Caco-2 (cell line): ENCODE data around the gene PSMG3. TPM values are rescaled to one million over a fixed set of nuclear protein-coding genes. Genes with fewer than 3 reads are reported as not detected.

Source experiments
- BruUV-seq: library from RNA; stranded (reverse); fragments of 400-500 nt; replicated peaks from 2 replicates; lab custom pipeline; 2021; lab: Mats Ljungman, UMichigan
- CTCF ChIA-PET: fragments of 300-600 bp; sonication (Branson Sonifier 250); formaldehyde crosslinking; loops from one replicate; lab custom pipeline; 2022; ENCODE audit warnings: antibody characterized with exemption; lab: Charles Lee
- POLR2A ChIA-PET: fragments of 300-600 bp; sonication (Branson Sonifier 250); formaldehyde crosslinking; loops from one replicate; lab custom pipeline; 2022; ENCODE audit warnings: antibody characterized with exemption; lab: Charles Lee
- DNase-seq, 2 experiments: peaks; one replicate each; pipeline versions ENCODE4 v3.0.0 to v3.0.0-alpha.2; 2020 to 2022
- H3K27me3 ChIP-seq: replicated peaks from 2 replicates; pipeline ENCODE4 v1.6.0; 2011; ENCODE audit warnings: low read length; ENCODE audit not compliant: control insufficient read depth, insufficient read depth
- H3K36me3 ChIP-seq: 2 replicates; pipeline ENCODE4 v1.5.1; 2011; ENCODE audit warnings: low read length; ENCODE audit not compliant: control insufficient read depth, insufficient read depth
- H3K4me1 ChIP-seq: fragments of 250-450 bp; sonication (Bioruptor Pico); 2 replicates; pipeline ENCODE4 v1.5.1; 2020; ENCODE audit warnings: mild to moderate bottlenecking
- H3K4me3 ChIP-seq: 2 replicates; pipeline ENCODE4 v1.5.1; 2011; ENCODE audit warnings: low read depth, mild to moderate bottlenecking, control low read depth, low read length
- H3K9me3 ChIP-seq: fragments of 250-450 bp; sonication (Bioruptor Pico); 2 replicates; pipeline ENCODE4 v1.5.1; 2020; ENCODE audit warnings: mild to moderate bottlenecking, moderate library complexity
- H3K27ac Mint-ChIP-seq: one replicate; pipeline ENCODE4 v1.8.0; 2022; ENCODE audit warnings: mixed read lengths; ENCODE audit not compliant: unreplicated experiment
- H3K27me3 Mint-ChIP-seq: one replicate; pipeline ENCODE4 v1.8.0; 2022; ENCODE audit warnings: mixed read lengths; ENCODE audit not compliant: insufficient read depth, unreplicated experiment
- H3K36me3 Mint-ChIP-seq: one replicate; pipeline ENCODE4 v1.8.0; 2022; ENCODE audit warnings: mild to moderate bottlenecking, mixed read lengths; ENCODE audit not compliant: insufficient read depth, unreplicated experiment
- H3K4me1 Mint-ChIP-seq: one replicate; pipeline ENCODE4 v1.8.0; 2022; ENCODE audit warnings: low read depth, mixed read lengths; ENCODE audit not compliant: unreplicated experiment
- H3K4me3 Mint-ChIP-seq: one replicate; pipeline ENCODE4 v1.8.0; 2022; ENCODE audit warnings: mild to moderate bottlenecking, moderate library complexity, mixed read lengths; ENCODE audit not compliant: unreplicated experiment
- H3K9me3 Mint-ChIP-seq: one replicate; pipeline ENCODE4 v1.8.0; 2022; ENCODE audit warnings: mixed read lengths; ENCODE audit not compliant: unreplicated experiment
- CTCF ChIP-seq, 2 experiments: fragments of 200-600 bp in 1 of 2; IDR thresholded peaks; 1 replicate in 1 of 2; 2 replicates in 1 of 2; pipeline versions ENCODE4 v1.5.1 to v1.8.0; 2011 to 2022; ENCODE audit warnings: antibody characterized with exemption in 1 of 2, control low read depth in 1 of 2, inconsistent platforms in 1 of 2, low read depth in 1 of 2, low read length in 1 of 2, mild to moderate bottlenecking in 1 of 2, moderate library complexity in 1 of 2; ENCODE audit not compliant: insufficient read depth in 1 of 2, severe bottlenecking in 1 of 2, unreplicated experiment in 1 of 2
- intact Hi-C: fragments of 100-400 bp; cut with micrococcal nuclease; formaldehyde crosslinking; loops from one replicate; pipeline ENCODE4 v1.10.0; 2022; ENCODE audit not compliant: unreplicated experiment
- total RNA-seq: library from RNA; stranded (reverse); gene quantifications from 2 replicates; pipeline ENCODE4 v1.2.3, GENCODE V29; 2022

The PSMG3 gene
- total RNA-seq, 1 experiment from 2014 or later = 35.1 TPM

GRCh38 chr7:1567049-1567771 lies 2.6 kb downstream of the PSMG3 start:
- peaks cover 14% of the 10 kb centered on the region for H3K4me1 ChIP-seq
- no peaks in the 10 kb centered on the region for H3K36me3 ChIP-seq
- Mint-ChIP-seq H3K4me1 (peaks cover 17% of the 10 kb centered on the region), H3K9me3 (no peaks in the 10 kb centered on the region), H3K36me3 (peaks cover 30% of the 10 kb centered on the region), H3K27ac (peak overlapping the region; percentile 59), H3K27me3 (no peaks in the 10 kb centered on the region), H3K4me3 (no peak overlapping the region)
- no peak for TF ChIP-seq CTCF (IDR thresholded peaks at IDR 0.05; ENCODE audit: insufficient read depth in 1 of 2, low read depth in 1 of 2, low read length in 1 of 2, severe bottlenecking in 1 of 2, unreplicated experiment in 1 of 2)
- POLR2A ChIA-PET = no interaction called here
- no peak for DNase-seq
- CTCF ChIA-PET = no interaction called here
- H3K27me3 ChIP-seq = no peaks in the 10 kb centered on the region
- no TSS peak for BruUV-seq
- intact Hi-C loops = no loop called here
- no peak overlapping the region for H3K4me3 ChIP-seq
- H3K9me3 ChIP-seq = no peaks in the 10 kb centered on the region

DNA sequence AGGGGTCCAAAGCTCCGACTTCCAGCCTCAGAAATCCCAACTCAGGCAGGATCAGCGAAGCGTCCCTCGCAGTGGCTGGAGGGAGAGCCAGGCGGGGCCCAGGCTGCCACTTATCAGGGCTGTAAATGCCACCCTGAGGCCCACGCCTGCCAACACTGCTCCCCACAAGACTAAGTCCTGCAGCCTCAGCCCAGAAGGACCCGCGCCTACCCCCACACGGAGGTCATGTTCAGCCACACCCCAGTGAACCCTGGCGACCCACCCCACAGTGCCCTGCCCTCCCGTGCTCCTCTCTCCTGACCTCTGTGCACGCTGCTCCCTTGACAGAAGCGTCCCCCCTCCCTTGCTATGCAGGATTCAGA lies 3.2 kb downstream of the PSMG3 start:
- Mint-ChIP-seq H3K27ac (no peak overlapping the region), H3K27me3 (no peaks in the 10 kb centered on the region), H3K4me1 (peaks cover 13% of the 10 kb centered on the region), H3K9me3 (no peaks in the 10 kb centered on the region), H3K4me3 (no peak overlapping the region), H3K36me3 (peaks cover 30% of the 10 kb centered on the region)
- Histone ChIP-seq H3K27me3 (no peaks in the 10 kb centered on the region), H3K9me3 (no peaks in the 10 kb centered on the region), H3K4me3 (no peak overlapping the region), H3K4me1 (peaks cover 9% of the 10 kb centered on the region), H3K36me3 (no peaks in the 10 kb centered on the region)
- POLR2A ChIA-PET = no interaction called here
- BruUV-seq = no TSS peak
- intact Hi-C loops = no loop called here
- CTCF ChIA-PET = no interaction called here
- no peak for TF ChIP-seq CTCF (IDR thresholded peaks at IDR 0.05; ENCODE audit: insufficient read depth in 1 of 2, low read depth in 1 of 2, low read length in 1 of 2, severe bottlenecking in 1 of 2, unreplicated experiment in 1 of 2)
- no peak for DNase-seq

DNA sequence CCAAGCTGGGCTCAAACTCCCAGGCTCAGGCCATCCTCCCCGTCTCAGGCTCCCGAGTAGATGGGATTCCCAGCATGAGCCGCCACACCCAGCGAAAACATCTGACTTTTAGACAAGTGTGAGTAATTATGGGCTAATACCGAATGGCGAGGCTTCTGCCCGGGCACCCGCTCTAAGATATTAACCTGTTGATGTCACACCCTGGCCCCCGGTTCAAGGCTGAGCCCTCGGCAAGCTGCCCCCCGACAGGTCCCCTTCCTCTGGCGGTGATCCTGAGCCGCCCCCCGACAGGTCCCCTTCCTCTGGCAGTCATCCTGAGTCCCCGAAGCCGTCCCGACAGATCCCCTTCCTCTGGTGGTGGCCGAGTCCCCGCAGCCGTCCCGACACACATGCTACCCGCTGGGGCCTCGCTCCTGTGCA lies 5.2 kb downstream of the PSMG3 start:
- Mint-ChIP-seq H3K4me3 (no peak overlapping the region), H3K4me1 (peaks cover 13% of the 10 kb centered on the region), H3K36me3 (peaks cover 24% of the 10 kb centered on the region), H3K27me3 (no peaks in the 10 kb centered on the region), H3K27ac (no peak overlapping the region), H3K9me3 (no peaks in the 10 kb centered on the region)
- Histone ChIP-seq H3K27me3 (no peaks in the 10 kb centered on the region), H3K9me3 (no peaks in the 10 kb centered on the region), H3K36me3 (no peaks in the 10 kb centered on the region), H3K4me1 (no peaks in the 10 kb centered on the region), H3K4me3 (no peak overlapping the region)
- intact Hi-C loops = no loop called here
- ChIA-PET POLR2A (no interaction called here), CTCF (no interaction called here)
- DNase-seq = no peak
- TF ChIP-seq CTCF (IDR thresholded peaks at IDR 0.05; ENCODE audit: insufficient read depth in 1 of 2, low read depth in 1 of 2, low read length in 1 of 2, severe bottlenecking in 1 of 2, unreplicated experiment in 1 of 2) = no peak
- no TSS peak for BruUV-seq
